ENCODE measurements around the gene TCEANC2.

TCEANC2 gene

DNA sequence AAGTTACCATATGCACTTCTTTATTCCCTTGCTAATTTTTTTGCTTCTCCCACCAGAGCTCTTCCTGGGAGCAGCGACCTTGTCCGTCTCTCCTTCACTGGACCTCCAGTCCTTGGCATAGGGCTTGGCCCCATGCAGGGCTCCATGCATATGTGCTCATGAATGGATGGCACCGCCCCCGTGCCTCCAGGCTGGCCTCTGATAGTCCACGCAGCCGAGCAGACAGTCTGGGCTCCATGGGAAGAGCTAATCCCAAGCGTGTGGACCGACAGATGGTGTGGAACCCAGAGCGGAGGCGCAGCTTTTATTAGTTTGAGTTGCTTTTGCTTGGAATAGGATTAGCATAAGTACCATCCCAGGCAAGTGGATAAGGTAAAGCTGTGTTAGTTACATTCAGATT is 57.6 kb downstream of the TCEANC2 start:
- no peak overlapping the region for H3K4me3 ChIP-seq (ENCODE audit: low read length)
- no peak for DNase-seq (ENCODE audit: low read depth)
- TF ChIP-seq, protein P1, sequence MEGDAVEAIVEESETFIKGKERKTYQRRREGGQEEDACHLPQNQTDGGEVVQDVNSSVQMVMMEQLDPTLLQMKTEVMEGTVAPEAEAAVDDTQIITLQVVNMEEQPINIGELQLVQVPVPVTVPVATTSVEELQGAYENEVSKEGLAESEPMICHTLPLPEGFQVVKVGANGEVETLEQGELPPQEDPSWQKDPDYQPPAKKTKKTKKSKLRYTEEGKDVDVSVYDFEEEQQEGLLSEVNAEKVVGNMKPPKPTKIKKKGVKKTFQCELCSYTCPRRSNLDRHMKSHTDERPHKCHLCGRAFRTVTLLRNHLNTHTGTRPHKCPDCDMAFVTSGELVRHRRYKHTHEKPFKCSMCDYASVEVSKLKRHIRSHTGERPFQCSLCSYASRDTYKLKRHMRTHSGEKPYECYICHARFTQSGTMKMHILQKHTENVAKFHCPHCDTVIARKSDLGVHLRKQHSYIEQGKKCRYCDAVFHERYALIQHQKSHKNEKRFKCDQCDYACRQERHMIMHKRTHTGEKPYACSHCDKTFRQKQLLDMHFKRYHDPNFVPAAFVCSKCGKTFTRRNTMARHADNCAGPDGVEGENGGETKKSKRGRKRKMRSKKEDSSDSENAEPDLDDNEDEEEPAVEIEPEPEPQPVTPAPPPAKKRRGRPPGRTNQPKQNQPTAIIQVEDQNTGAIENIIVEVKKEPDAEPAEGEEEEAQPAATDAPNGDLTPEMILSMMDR (conservative IDR thresholded peaks at IDR 0.05; ENCODE audit: low read length), result no peak

DNA sequence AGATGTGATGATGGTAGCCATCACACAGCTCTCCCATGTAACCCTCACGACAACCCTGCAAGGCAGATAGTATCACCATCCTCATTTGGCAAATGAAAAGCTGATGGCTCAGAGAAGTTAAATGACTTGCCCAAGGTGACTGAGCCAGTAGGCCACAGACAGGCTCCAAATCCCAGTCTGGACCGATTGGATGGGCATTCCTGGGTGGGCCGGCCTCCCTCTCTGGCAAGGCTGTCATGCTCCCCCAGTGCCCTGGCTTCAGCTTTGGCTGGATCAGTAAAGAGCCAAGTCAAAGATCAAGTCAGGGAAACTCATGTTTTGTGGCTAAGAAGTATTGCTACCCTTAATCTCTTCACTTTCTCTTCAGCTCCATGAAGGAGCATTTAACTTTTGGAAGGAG is 58.2 kb downstream of the TCEANC2 start:
- TF ChIP-seq, protein P1 (conservative IDR thresholded peaks at IDR 0.05; ENCODE audit: low read length), result no peak
- H3K4me3 ChIP-seq (ENCODE audit: low read length), result no peak overlapping the region
- no peak for DNase-seq (ENCODE audit: low read depth)

DNA sequence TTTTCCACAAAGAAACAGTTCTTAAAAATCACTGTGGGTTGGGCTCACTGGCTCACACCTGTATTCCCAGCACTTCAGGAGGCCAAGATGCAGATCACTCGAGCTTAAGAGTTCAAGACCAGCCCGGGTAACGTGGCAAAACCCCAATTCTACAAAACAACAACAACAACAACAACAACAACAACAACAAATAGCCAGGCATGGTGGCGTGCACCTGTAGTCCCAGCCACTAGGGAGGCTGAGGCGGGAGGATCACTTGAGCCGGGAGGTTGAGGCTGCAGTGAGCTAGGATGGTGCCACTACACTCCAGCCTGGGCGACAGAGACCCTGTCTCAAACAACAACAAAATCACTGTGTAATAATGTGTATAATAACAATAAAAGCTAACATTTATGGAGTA is 58.6 kb downstream of the TCEANC2 start:
- TF ChIP-seq, protein P1 (conservative IDR thresholded peaks at IDR 0.05; ENCODE audit: low read length), result no peak
- H3K4me3 ChIP-seq (ENCODE audit: low read length), result no peak overlapping the region
- no peak for DNase-seq (ENCODE audit: low read depth)

DNA sequence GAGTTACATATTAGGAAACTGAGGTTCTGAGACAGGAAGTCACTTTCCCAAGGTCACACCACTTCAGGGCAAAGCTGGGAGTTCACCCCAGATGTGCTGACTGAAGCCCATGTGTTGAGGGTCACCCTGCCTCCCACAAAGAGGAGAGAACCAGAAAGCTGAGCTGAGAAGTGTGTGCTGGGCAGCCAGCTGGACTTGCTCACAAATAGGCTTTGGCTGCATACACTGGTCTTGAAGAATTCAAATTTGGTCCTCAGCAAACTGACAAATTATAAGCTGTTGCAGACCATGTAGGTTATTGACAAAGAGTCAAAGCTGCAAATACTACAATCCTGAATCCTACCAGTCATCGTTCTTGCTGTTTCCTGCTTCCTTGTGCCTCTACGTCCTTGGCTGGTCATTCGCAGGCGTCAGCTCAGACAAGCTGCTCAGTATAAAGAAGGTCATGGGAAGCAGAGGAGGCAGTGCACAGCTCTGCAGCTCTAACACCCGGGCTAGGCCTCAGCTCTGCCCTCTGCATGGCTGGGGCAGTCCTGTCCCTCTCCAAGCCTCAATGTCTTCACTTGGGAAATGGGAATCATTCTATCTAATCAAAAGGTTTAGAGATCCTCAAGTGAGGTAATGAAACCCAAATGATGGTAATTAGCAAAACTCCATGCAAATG is 59.4 kb downstream of the TCEANC2 start:
- DNase-seq (ENCODE audit: low read depth), result no peak
- no peak overlapping the region for H3K4me3 ChIP-seq (ENCODE audit: low read length)
- TF ChIP-seq, protein P1 (conservative IDR thresholded peaks at IDR 0.05; ENCODE audit: low read length), result no peak

DNA sequence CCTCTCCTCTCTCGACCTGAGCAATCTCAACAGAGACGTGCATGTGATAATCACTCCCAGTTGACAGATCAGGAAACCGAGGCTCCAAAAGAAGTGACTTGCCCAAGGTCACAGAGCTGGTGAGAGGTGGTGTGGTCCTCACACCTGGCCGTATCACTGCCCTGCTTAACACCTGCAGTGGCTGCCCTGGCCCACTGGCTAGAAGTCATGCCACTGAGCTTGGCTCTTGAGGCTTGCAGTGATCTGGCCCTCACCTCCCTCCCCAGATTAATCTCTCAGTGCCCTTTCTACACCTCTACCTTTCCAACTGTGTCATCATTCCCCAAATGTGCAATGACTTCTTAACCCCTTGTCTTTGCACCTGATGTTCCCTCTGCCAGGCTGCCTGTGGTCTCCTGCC is 60.6 kb downstream of the TCEANC2 start:
- TF ChIP-seq, protein P1 (conservative IDR thresholded peaks at IDR 0.05; ENCODE audit: low read length), result no peak
- H3K4me3 ChIP-seq (ENCODE audit: low read length), result no peak overlapping the region
- no peak for DNase-seq (ENCODE audit: low read depth)

DNA sequence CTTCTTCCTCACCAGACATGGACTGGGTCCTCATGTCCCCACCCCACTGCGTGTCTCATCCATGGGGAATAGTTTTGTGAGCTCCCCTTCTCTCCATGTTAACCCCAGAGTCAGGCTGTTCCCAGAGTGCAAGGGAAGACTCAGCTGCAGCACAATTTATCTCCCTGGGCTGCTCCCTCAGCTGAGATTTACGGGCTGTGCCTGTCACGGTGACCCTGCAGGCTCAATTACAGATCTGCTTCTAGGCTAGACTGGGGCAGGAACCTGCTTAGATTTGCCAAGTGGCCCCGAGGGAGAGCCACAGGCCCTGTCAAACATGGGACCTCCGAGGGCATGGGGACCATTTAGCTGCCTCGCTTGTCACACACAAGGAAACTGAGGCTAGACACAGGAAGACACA is 61.5 kb downstream of the TCEANC2 start:
- no peak for DNase-seq (ENCODE audit: low read depth)
- no peak overlapping the region for H3K4me3 ChIP-seq (ENCODE audit: low read length)
- TF ChIP-seq, protein P1 (conservative IDR thresholded peaks at IDR 0.05; ENCODE audit: low read length), result no peak

DNA sequence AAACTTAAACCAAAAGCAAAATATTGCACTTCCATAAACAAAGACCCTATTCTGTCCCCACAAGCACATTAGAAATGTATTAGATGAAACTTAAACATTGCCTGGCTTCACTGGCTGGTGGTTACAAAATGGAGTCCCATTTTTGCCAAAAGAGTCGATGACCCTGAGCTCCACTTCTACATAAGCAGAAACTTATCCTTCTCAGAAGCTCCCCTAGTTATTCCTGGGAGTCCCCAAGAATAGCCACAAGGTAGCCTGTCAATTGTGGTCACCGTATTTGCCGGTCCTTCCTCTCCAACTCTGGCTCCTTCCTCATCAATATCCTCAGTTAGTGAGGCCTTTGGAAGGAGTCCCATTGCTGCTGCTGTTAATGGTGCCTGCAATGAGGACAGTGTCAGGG is 62.1 kb downstream of the TCEANC2 start:
- H3K4me3 ChIP-seq (ENCODE audit: low read length), result no peak overlapping the region
- DNase-seq (ENCODE audit: low read depth), result no peak
- TF ChIP-seq, protein P1 (conservative IDR thresholded peaks at IDR 0.05; ENCODE audit: low read length), result no peak

Measured in AG10803 (cell line).